Trophoblast cell (in vitro differentiated cells and primary cell): ENCODE measurements around the gene COPA.

Experiments used
- DNase-seq, 2 donors: peaks; one replicate each; pipeline ENCODE4 v3.0.0-alpha.2; 2016
- H2AFZ ChIP-seq: 2 replicates; pipeline ENCODE4 v1.6.1; 2013; ENCODE audit warnings: low read length, moderate library complexity, mild to moderate bottlenecking; ENCODE audit not compliant: insufficient read depth, poor library complexity
- H2AK5ac ChIP-seq: 2 replicates; pipeline ENCODE4 v1.6.1; 2013; ENCODE audit warnings: mild to moderate bottlenecking, low read length
- H2BK120ac ChIP-seq: 2 replicates; pipeline ENCODE4 v1.6.1; 2013; ENCODE audit warnings: low read length, mild to moderate bottlenecking, moderate library complexity; ENCODE audit not compliant: insufficient read depth, poor library complexity
- H2BK12ac ChIP-seq: 2 replicates; pipeline ENCODE4 v1.6.1; 2013; ENCODE audit warnings: mild to moderate bottlenecking, low read length, moderate library complexity
- H2BK5ac ChIP-seq: 2 replicates; pipeline ENCODE4 v1.6.1; 2013; ENCODE audit warnings: low read length, low read depth, moderate library complexity, mild to moderate bottlenecking; ENCODE audit not compliant: poor library complexity
- H3K14ac ChIP-seq: 2 replicates; pipeline ENCODE4 v1.6.1; 2013; ENCODE audit warnings: mild to moderate bottlenecking, low read length
- H3K18ac ChIP-seq: 2 replicates; pipeline ENCODE4 v1.6.1; 2013; ENCODE audit warnings: mild to moderate bottlenecking, low read length
- H3K23ac ChIP-seq: 2 replicates; pipeline ENCODE4 v1.6.1; 2013; ENCODE audit warnings: low read length
- H3K27ac ChIP-seq: 2 replicates; pipeline ENCODE4 v1.5.1; 2013; ENCODE audit warnings: low read depth, mild to moderate bottlenecking, inconsistent platforms, low read length, moderate library complexity
- H3K27me3 ChIP-seq: 2 replicates; pipeline ENCODE4 v1.6.1; 2013; ENCODE audit warnings: inconsistent platforms, mild to moderate bottlenecking, low read length, moderate library complexity; ENCODE audit not compliant: insufficient read depth
- H3K36me3 ChIP-seq, 2 experiments: 1 replicate in 1 of 2; 2 replicates in 1 of 2; pipeline ENCODE4 v1.6.1; 2013; ENCODE audit warnings: low read length in 2 of 2, mild to moderate bottlenecking in 2 of 2, moderate library complexity in 1 of 2; ENCODE audit not compliant: insufficient read depth in 2 of 2, control insufficient read depth in 1 of 2
- H3K4ac ChIP-seq: 2 replicates; pipeline ENCODE4 v1.6.1; 2013; ENCODE audit warnings: low read depth, mild to moderate bottlenecking, low read length, moderate library complexity
- H3K4me1 ChIP-seq, 2 experiments: 1 replicate in 1 of 2; 2 replicates in 1 of 2; pipeline ENCODE4 v1.6.1; 2013; ENCODE audit warnings: low read length in 2 of 2, mild to moderate bottlenecking in 2 of 2, moderate library complexity in 1 of 2; ENCODE audit not compliant: insufficient read depth in 2 of 2, control insufficient read depth in 1 of 2
- H3K4me2 ChIP-seq: 2 replicates; pipeline ENCODE4 v1.6.1; 2013; ENCODE audit warnings: inconsistent platforms, mild to moderate bottlenecking, low read length, moderate library complexity
- H3K4me3 ChIP-seq: 2 replicates; pipeline ENCODE4 v1.5.1; 2013; ENCODE audit warnings: mild to moderate bottlenecking, low read depth, low read length, inconsistent platforms
- H3K79me1 ChIP-seq: one replicate; pipeline ENCODE4 v1.6.1; 2013; ENCODE audit warnings: low read length
- H3K79me2 ChIP-seq: 2 replicates; pipeline ENCODE4 v1.6.1; 2013; ENCODE audit warnings: low read length, mild to moderate bottlenecking; ENCODE audit not compliant: control insufficient read depth, insufficient read depth, poor library complexity
- H3K9ac ChIP-seq: 2 replicates; pipeline ENCODE4 v1.6.1; 2013; ENCODE audit warnings: mild to moderate bottlenecking, low read length
- H3K9me3 ChIP-seq: 2 replicates; pipeline ENCODE4 v1.6.1; 2013; ENCODE audit warnings: low read depth, mild to moderate bottlenecking, control low read depth, inconsistent platforms, low read length; ENCODE audit not compliant: insufficient read depth
- H4K12ac ChIP-seq: 2 replicates; pipeline ENCODE4 v1.6.1; 2013; ENCODE audit warnings: low read depth, mild to moderate bottlenecking, low read length, moderate library complexity
- H4K8ac ChIP-seq: 2 replicates; pipeline ENCODE4 v1.6.1; 2013; ENCODE audit warnings: low read depth, mild to moderate bottlenecking, low read length, moderate library complexity
- H4K91ac ChIP-seq: one replicate; pipeline ENCODE4 v1.6.1; 2013; ENCODE audit warnings: low read depth, mild to moderate bottlenecking, low read length, moderate library complexity
- WGBS: extraction: QIAGEN DNeasy Blood & Tissue Kit; methylation state at CpG from one replicate; pipeline ENCODE4 v1.1.7; 2013; ENCODE audit warnings: missing lambda C conversion rate; ENCODE audit not compliant: insufficient read length, insufficient coverage; ENCODE audit errors: extremely low coverage; 5-methylcytosine and 5-hydroxymethylcytosine counted together

COPA gene

DNA sequence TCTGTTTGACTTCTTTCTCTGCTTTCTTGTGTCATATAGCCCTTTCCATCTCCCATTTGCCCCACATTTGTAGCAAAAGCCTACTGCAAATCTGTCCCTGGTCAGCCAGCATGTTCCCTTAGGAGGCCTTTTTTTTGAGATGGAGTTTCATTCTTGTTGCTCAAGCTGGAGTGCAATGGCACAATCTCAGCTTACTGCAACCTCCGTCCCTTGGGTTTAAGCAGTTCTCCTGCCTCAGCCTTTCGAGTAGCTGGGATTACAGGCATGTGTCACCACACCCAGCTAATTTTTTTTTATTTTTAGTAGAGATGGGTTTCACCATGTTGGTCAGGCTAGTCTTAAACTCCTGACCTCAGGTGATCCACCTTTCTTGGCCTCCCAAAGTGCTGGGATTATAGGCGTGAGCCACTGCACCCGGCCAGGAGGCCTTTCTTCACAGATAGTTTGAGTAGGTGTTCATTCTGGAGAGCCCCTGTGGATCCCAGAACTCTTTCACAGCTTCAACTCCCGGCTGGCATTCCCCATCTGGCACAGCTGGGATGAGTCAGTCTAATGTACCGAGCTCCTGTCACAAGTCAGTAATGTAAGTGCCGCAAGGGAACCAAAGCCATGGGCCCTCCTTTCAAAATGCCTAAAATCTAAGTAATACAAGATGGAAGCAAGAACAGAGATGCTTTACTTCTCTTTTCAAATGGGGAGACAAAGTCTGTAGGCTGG, 14.4 kb upstream of the COPA start:
- Histone ChIP-seq H3K27ac (no peak overlapping the region), H3K4me2 (no peak overlapping the region), H3K36me3 (peaks cover 49 to 71% of the 10 kb centered on the region in 2 experiments), H3K18ac (no peak overlapping the region), H4K91ac (no peak overlapping the region), H3K4me3 (no peak overlapping the region), H3K79me1 (no peaks in the 10 kb centered on the region), H2AFZ (no peak overlapping the region), H2BK12ac (no peak overlapping the region), H2AK5ac (no peak overlapping the region), H3K9ac (no peak overlapping the region), H2BK120ac (no peak overlapping the region), H3K14ac (no peak overlapping the region), H4K12ac (no peak overlapping the region), H3K23ac (no peak overlapping the region), H3K4me1 (peaks cover 5 to 7% of the 10 kb centered on the region in 2 experiments), H3K79me2 (no peaks in the 10 kb centered on the region), H4K8ac (no peak overlapping the region), H3K4ac (no peak overlapping the region), H2BK5ac (no peak overlapping the region), H3K9me3 (no peaks in the 10 kb centered on the region), H3K27me3 (no peaks in the 10 kb centered on the region)
- WGBS, result no CpG with 5 or more reads among the region's 7 CpGs
- peak; percentile 40 to 46 for DNase-seq

DNA sequence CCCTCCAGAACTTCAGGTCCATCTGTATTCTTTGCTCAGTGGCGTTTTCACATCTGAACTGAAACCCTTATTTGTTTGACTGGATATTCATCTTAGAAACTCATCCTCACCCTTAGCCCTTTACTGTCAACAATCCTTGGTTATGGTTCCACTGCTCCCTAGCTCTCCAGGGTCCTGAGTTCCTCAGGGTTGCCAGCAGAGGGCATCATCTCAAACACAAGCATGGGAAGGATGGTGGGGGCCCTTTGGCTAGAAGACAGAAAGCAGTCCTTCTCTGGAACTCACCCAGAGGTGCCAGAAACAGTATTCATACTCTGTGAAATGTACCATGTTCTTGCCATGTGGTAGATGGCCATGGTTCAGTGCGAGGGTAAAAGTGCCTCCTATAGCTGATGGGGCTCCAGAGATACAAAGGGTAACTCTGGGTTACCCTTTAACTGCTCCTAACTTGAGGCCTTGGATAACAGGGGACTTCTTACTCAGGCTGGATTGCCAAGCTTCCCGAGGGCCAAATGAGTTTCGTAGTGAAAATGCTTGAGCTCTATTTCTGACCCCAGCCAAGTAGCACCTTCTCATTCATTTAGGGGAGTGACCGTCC, 11.4 kb upstream of the COPA start:
- WGBS, result no CpG with 5 or more reads among the region's 5 CpGs

DNA sequence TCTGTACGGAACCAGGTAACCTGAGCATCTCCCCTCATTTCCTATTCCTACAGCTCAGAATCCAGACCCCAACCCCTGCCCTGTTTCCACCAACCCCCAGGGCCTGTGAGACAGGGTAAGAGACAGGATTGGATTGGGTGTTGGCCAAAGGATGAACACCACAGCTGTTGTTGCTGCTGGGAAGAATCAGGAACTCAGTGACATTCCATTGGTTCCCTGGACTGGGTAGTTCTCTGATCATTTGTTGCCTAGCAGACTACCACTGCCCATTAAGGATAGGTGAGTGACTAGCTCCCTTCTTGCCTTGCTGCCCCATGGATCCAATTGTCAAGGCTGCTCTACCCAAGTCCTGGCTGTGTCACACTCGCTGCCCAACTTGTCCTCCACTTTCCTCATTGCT, 10.2 kb upstream of the COPA start:
- Histone ChIP-seq H2BK5ac (no peak overlapping the region), H3K23ac (no peak overlapping the region), H3K27ac (no peak overlapping the region), H4K91ac (no peak overlapping the region), H3K4me1 (no peaks in the 10 kb centered on the region), H3K9me3 (no peaks in the 10 kb centered on the region), H3K4me2 (no peak overlapping the region), H3K27me3 (no peaks in the 10 kb centered on the region), H3K14ac (no peak overlapping the region), H2AFZ (no peak overlapping the region), H2AK5ac (no peak overlapping the region), H3K79me1 (no peaks in the 10 kb centered on the region), H3K4me3 (no peak overlapping the region), H3K18ac (no peak overlapping the region), H4K12ac (no peak overlapping the region), H3K36me3 (peaks cover 56 to 85% of the 10 kb centered on the region in 2 experiments), H2BK12ac (no peak overlapping the region), H3K9ac (no peak overlapping the region), H3K79me2 (no peaks in the 10 kb centered on the region), H2BK120ac (no peak overlapping the region), H3K4ac (no peak overlapping the region), H4K8ac (no peak overlapping the region)
- no CpG with 5 or more reads among the region's 2 CpGs for WGBS
- no peak for DNase-seq

More for the DNA sequence above, 11.4 kb upstream of the COPA start:
- Histone ChIP-seq H4K12ac (no peak overlapping the region), H3K18ac (no peak overlapping the region), H3K27me3 (no peaks in the 10 kb centered on the region), H2BK5ac (no peak overlapping the region), H2AFZ (no peak overlapping the region), H2BK12ac (no peak overlapping the region), H3K36me3 (peaks cover 60 to 84% of the 10 kb centered on the region in 2 experiments), H2BK120ac (no peak overlapping the region), H2AK5ac (no peak overlapping the region), H3K79me1 (no peaks in the 10 kb centered on the region), H3K23ac (no peak overlapping the region), H3K27ac (no peak overlapping the region), H3K4me2 (no peak overlapping the region), H3K14ac (no peak overlapping the region), H4K8ac (no peak overlapping the region), H4K91ac (no peak overlapping the region), H3K9ac (no peak overlapping the region), H3K4me1 (no peaks in the 10 kb centered on the region), H3K4ac (no peak overlapping the region), H3K4me3 (no peak overlapping the region), H3K79me2 (no peaks in the 10 kb centered on the region), H3K9me3 (no peaks in the 10 kb centered on the region)
- DNase-seq, result peak in 1 of 2 donors; percentile 45

DNA sequence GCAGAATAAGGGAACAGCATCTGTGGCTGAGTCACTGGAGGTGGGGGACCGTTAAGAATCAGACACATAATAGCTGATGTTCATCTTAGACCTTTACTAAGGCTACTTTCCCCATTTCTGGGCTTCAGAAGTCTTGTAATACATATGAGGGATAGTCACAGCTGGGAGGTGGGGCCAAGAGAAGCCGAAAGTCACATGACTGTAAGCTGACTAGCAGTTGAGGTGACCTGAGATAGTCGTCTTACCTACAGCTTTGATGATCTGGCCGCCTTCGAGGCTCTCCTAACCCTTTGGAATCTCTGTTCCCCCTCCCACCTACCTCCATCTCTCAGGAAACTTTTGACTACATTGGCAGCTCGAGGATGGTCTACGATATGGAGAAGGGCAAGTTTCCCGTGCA, 9.5 kb upstream of the COPA start:
- Histone ChIP-seq H2BK12ac (no peak overlapping the region), H3K27me3 (no peaks in the 10 kb centered on the region), H4K12ac (no peak overlapping the region), H3K79me2 (no peaks in the 10 kb centered on the region), H3K9ac (no peak overlapping the region), H3K79me1 (no peaks in the 10 kb centered on the region), H3K36me3 (peaks cover 54 to 82% of the 10 kb centered on the region in 2 experiments), H2BK120ac (no peak overlapping the region), H3K4me1 (no peaks in the 10 kb centered on the region), H2AFZ (no peak overlapping the region), H3K4ac (no peak overlapping the region), H3K4me3 (no peak overlapping the region), H3K18ac (no peak overlapping the region), H2BK5ac (no peak overlapping the region), H3K14ac (no peak overlapping the region), H3K9me3 (no peaks in the 10 kb centered on the region), H4K8ac (no peak overlapping the region), H2AK5ac (no peak overlapping the region), H3K27ac (no peak overlapping the region), H4K91ac (no peak overlapping the region), H3K4me2 (no peak overlapping the region), H3K23ac (no peak overlapping the region)
- DNase-seq, result no peak
- WGBS, result no CpG with 5 or more reads among the region's 8 CpGs
